H1 (cell line): ENCODE results near the gene TNFAIP2. TPM values are rescaled to one million over a fixed set of nuclear protein-coding genes. Genes with fewer than 3 reads are reported as not detected.

ENCODE experiments used
- CTCF ChIA-PET: fragments of 300-600 bp; sonication (Branson Sonifier 250); formaldehyde crosslinking; loops from one replicate; lab custom pipeline; 2021; ENCODE audit not compliant: partially characterized antibody; lab: Charles Lee
- POLR2A ChIA-PET: fragments of 300-600 bp; sonication (Branson Sonifier 250); formaldehyde crosslinking; loops from one replicate; lab custom pipeline; 2021; ENCODE audit warnings: inconsistent platforms; ENCODE audit not compliant: partially characterized antibody; lab: Charles Lee
- DNase-seq, 2 experiments: peaks; one replicate each; pipeline versions ENCODE4 v3.0.0 to v3.0.0-alpha.2; 2010 to 2022; ENCODE audit warnings: low spot score in 2 of 2, low read depth in 1 of 2, mixed read lengths in 1 of 2
- FAIRE-seq: peaks from 2 replicates; lab custom pipeline; 2011; peaks lifted over from hg19 to GRCh38; lab: Jason Lieb, UNC
- H2AFZ ChIP-seq: 2 replicates; pipeline ENCODE4 v1.8.1; 2012; ENCODE audit warnings: low read length, inconsistent platforms
- H2AK5ac ChIP-seq: 2 replicates; pipeline ENCODE4 v1.6.1; 2013; ENCODE audit warnings: low read depth, low read length
- H2BK120ac ChIP-seq: replicated peaks from 2 replicates; pipeline ENCODE3; 2013; ENCODE audit warnings: low read depth, low read length, inconsistent platforms
- H2BK12ac ChIP-seq: 2 replicates; pipeline ENCODE4 v1.6.1; 2013; ENCODE audit warnings: low read depth, low read length
- H2BK15ac ChIP-seq: 2 replicates; pipeline ENCODE4 v1.6.1; 2013; ENCODE audit warnings: low read length
- H2BK20ac ChIP-seq: 2 replicates; pipeline ENCODE4 v1.6.1; 2013; ENCODE audit warnings: low read length
- H2BK5ac ChIP-seq: 2 replicates; pipeline ENCODE4 v1.6.1; 2013; ENCODE audit warnings: low read depth, low read length
- H3K14ac ChIP-seq: 2 replicates; pipeline ENCODE4 v1.6.1; 2013; ENCODE audit warnings: inconsistent platforms; ENCODE audit not compliant: insufficient read length
- H3K18ac ChIP-seq: 2 replicates; pipeline ENCODE4 v1.6.1; 2013; ENCODE audit warnings: low read length; ENCODE audit errors: extremely low read depth
- H3K23ac ChIP-seq: 2 replicates; pipeline ENCODE4 v1.6.1; 2013; ENCODE audit warnings: inconsistent platforms; ENCODE audit not compliant: insufficient read length
- H3K23me2 ChIP-seq: 2 replicates; pipeline ENCODE4 v1.6.1; 2013; ENCODE audit warnings: low read depth, low read length
- H3K27ac ChIP-seq: 2 replicates; pipeline ENCODE4 v1.6.1; 2011; ENCODE audit warnings: low read depth, low read length, inconsistent platforms
- H3K27me3 ChIP-seq, 4 experiments: replicated peaks in 1 of 4; 1 replicate in 1 of 4; 2 replicates in 3 of 4; pipeline versions ENCODE4 v1.6.1 to v1.8.1; 2011 to 2013; ENCODE audit warnings: low read length in 3 of 4, mild to moderate bottlenecking in 3 of 4, inconsistent platforms in 2 of 4, mixed read lengths in 2 of 4, moderate library complexity in 1 of 4; ENCODE audit not compliant: control insufficient read depth in 3 of 4, insufficient read depth in 3 of 4; ENCODE audit errors: extremely low read depth in 1 of 4
- H3K36me3 ChIP-seq, 4 experiments: 2 replicates each; pipeline versions ENCODE4 v1.6.1 to v1.8.1; 2011 to 2013; ENCODE audit warnings: mild to moderate bottlenecking in 4 of 4, low read length in 3 of 4, moderate library complexity in 2 of 4, control low read depth in 1 of 4, inconsistent platforms in 1 of 4; ENCODE audit not compliant: insufficient read depth in 4 of 4, control insufficient read depth in 2 of 4
- H3K4ac ChIP-seq: replicated peaks from 2 replicates; pipeline ENCODE3; 2013; ENCODE audit warnings: low read length, low read depth, mixed read lengths, inconsistent platforms; ENCODE audit not compliant: insufficient read length
- H3K4me1 ChIP-seq, 4 experiments: replicated peaks in 1 of 4; 1 replicate in 1 of 4; 2 replicates in 3 of 4; pipeline versions ENCODE4 v1.6.1 to v1.8.1; 2011 to 2013; ENCODE audit warnings: low read length in 3 of 4, inconsistent platforms in 2 of 4, mixed read lengths in 1 of 4; ENCODE audit not compliant: insufficient read depth in 4 of 4, control insufficient read depth in 3 of 4
- H3K4me2 ChIP-seq, 2 experiments: 2 replicates each; pipeline versions ENCODE4 v1.6.1 to v1.8.1; 2011 to 2013; ENCODE audit warnings: low read depth in 2 of 2, low read length in 2 of 2, control low read depth in 1 of 2, inconsistent platforms in 1 of 2, mild to moderate bottlenecking in 1 of 2; ENCODE audit not compliant: insufficient read depth in 1 of 2
- H3K4me3 ChIP-seq, 4 experiments: fragments of 200-600, 300-600 bp in 1 of 4; sonication (generic), shearing (Covaris generic), sonication (Bioruptor Twin) in 1 of 4; 2 replicates each; pipeline versions ENCODE4 v1.5.1 to v1.8.1; 2011 to 2016; ENCODE audit warnings: low read length in 4 of 4, low read depth in 3 of 4, control low read depth in 2 of 4, inconsistent platforms in 2 of 4, mild to moderate bottlenecking in 2 of 4, mixed read lengths in 1 of 4, moderate library complexity in 1 of 4; ENCODE audit not compliant: insufficient read depth in 2 of 4; ENCODE audit errors: extremely low read depth in 1 of 4
- H3K56ac ChIP-seq: replicated peaks from 2 replicates; pipeline ENCODE3; 2013; ENCODE audit warnings: low read depth, mild to moderate bottlenecking, mixed read lengths, low read length, inconsistent platforms; ENCODE audit not compliant: insufficient read length
- H3K79me1 ChIP-seq: 2 replicates; pipeline ENCODE4 v1.6.1; 2013; ENCODE audit warnings: low read depth, low read length, control low read depth
- H3K79me2 ChIP-seq, 2 experiments: 2 replicates each; pipeline versions ENCODE4 v1.6.1 to v1.8.1; 2012 to 2013; ENCODE audit warnings: low read length in 2 of 2, mild to moderate bottlenecking in 2 of 2, inconsistent platforms in 1 of 2; ENCODE audit not compliant: insufficient read depth in 2 of 2, control insufficient read depth in 1 of 2
- H3K9ac ChIP-seq, 4 experiments: replicated peaks in 1 of 4; 1 replicate in 1 of 4; 2 replicates in 3 of 4; pipeline versions ENCODE4 v1.6.1 to v1.8.1; 2011 to 2013; ENCODE audit warnings: low read depth in 3 of 4, low read length in 3 of 4, control low read depth in 2 of 4, mild to moderate bottlenecking in 2 of 4, moderate library complexity in 2 of 4, inconsistent platforms in 1 of 4; ENCODE audit errors: extremely low read depth in 1 of 4
- H3K9me3 ChIP-seq, 2 experiments: 2 replicates each; pipeline versions ENCODE4 v1.6.1 to v1.8.1; 2012 to 2013; ENCODE audit warnings: mild to moderate bottlenecking in 2 of 2, moderate library complexity in 2 of 2, control low read depth in 1 of 2, inconsistent platforms in 1 of 2, low read depth in 1 of 2, low read length in 1 of 2, mixed read lengths in 1 of 2; ENCODE audit not compliant: insufficient read depth in 2 of 2
- H4K20me1 ChIP-seq, 2 experiments: replicated peaks in 1 of 2; 2 replicates each; pipeline versions ENCODE3 to v1.8.1; 2011 to 2013; ENCODE audit warnings: inconsistent platforms in 2 of 2, low read length in 2 of 2, mild to moderate bottlenecking in 1 of 2; ENCODE audit not compliant: insufficient read depth in 2 of 2, control insufficient read depth in 1 of 2
- H4K5ac ChIP-seq: 2 replicates; pipeline ENCODE4 v1.6.1; 2013; ENCODE audit warnings: low read length, low read depth, mixed read lengths, inconsistent platforms; ENCODE audit not compliant: insufficient read length
- H4K8ac ChIP-seq: 2 replicates; pipeline ENCODE4 v1.8.0; 2013; ENCODE audit warnings: mild to moderate bottlenecking, moderate library complexity, low read length, inconsistent platforms; ENCODE audit not compliant: insufficient read depth; ENCODE audit errors: extremely low read depth
- H4K91ac ChIP-seq: replicated peaks from 2 replicates; pipeline ENCODE3; 2013; ENCODE audit warnings: low read length, mixed read lengths, inconsistent platforms; ENCODE audit not compliant: insufficient read length
- EGR1 ChIP-seq: IDR thresholded peaks from 2 replicates; pipeline ENCODE4 v1.6.1; 2011; ENCODE audit warnings: low read depth, low read length, borderline replicate concordance
- JUND ChIP-seq: IDR thresholded peaks from 2 replicates; pipeline ENCODE4 v1.6.1; 2011; ENCODE audit warnings: mild to moderate bottlenecking, improper control_type of control experiment, low read length
- TBP ChIP-seq: IDR thresholded peaks from 2 replicates; pipeline ENCODE4 v1.6.1; 2011; ENCODE audit warnings: low read depth, low read length, improper control_type of control experiment
- WGBS, 2 experiments: shearing (Covaris generic) in 1 of 2; methylation state at CpG; one replicate each; pipeline versions ENCODE4 v1.1.6 to v1.1.7; 2013 to 2015; ENCODE audit warnings: low lambda C conversion rate in 2 of 2, mixed read lengths in 2 of 2, inconsistent platforms in 1 of 2, low coverage in 1 of 2, missing lambda C conversion rate in 1 of 2; ENCODE audit not compliant: insufficient replicate concordance in 2 of 2, insufficient coverage in 1 of 2, insufficient read length in 1 of 2; ENCODE audit errors: extremely low coverage in 1 of 2, missing lambda C conversion rate in 1 of 2; 5-methylcytosine and 5-hydroxymethylcytosine counted together
- polyA plus RNA-seq, 7 experiments: library from polyadenylated mRNA; depleted of rRNA in 3 of 7; stranded (reverse) in 5 of 7; unstranded in 2 of 7; fragments of >200 nt in 5 of 7; fragments of 200-250 nt in 2 of 7; gene quantifications; 1 replicate in 5 of 7; 2 replicates in 1 of 7; 4 replicates in 1 of 7; pipeline versions ENCODE4 v1.2.1 to v1.2.3, GENCODE V29; 2011 to 2013; ENCODE audit warnings: missing spikeins in 2 of 7, mixed read lengths in 2 of 7
- total RNA-seq: library from RNA; stranded (reverse); fragmentation: NEBNext Ultra II Directional; extraction: Animal tissue kit (Norgen Biotek cat#: 25700); gene quantifications from 2 replicates; pipeline ENCODE4 v1.2.1, GENCODE V29; 2021

The TNFAIP2 gene
- total and polyA plus RNA-seq, 2 of the 8 experiments (the other 6 are each of a cell fraction or from before 2014, with no cell fraction given) = 28.3 to 34.5 TPM

DNA sequence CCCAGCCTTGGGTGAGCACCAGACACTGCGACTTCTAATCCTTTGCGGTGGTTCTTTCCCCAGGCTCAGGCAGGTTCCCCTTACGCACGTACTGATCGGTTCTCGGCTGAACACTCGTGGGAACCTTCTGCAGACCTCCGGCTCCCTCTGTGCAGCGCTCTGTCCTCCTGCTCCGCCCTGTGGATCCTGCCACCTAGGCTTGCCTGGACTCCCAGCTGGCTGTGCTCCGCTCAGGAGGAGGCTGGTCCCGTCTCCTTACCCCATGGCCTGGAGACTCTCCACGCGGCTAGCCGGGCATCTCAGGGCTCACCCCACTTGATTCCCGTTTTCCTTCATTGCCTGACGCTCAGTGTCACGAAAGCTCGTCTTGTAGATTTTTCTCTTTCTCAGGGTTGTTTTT, 34.7 kb downstream of the TNFAIP2 start:
- no peak overlapping the region for H3K14ac ChIP-seq
- H2BK20ac ChIP-seq = 0 out of 2 replicates have a peak overlapping the region, but pooled peaks have one; percentile 6
- no peak overlapping the region; the same call in 1 of the 2 replicates for H3K18ac ChIP-seq
- no peak overlapping the region for H2AFZ ChIP-seq
- H2BK12ac ChIP-seq = no peak overlapping the region; the same call in 1 of the 2 replicates
- no peak overlapping the region for H2BK120ac ChIP-seq
- peaks cover 0 to 5% (median 4%) of the 10 kb centered on the region in 4 experiments; a peak in 3 of 7 replicates for H3K4me1 ChIP-seq
- H2BK15ac ChIP-seq = no peak overlapping the region
- no peak overlapping the region for H3K4me3 ChIP-seq
- H3K4ac ChIP-seq = no peak overlapping the region
- no peak overlapping the region for H3K4me2 ChIP-seq
- no peak overlapping the region for H3K9ac ChIP-seq
- H4K91ac ChIP-seq = peak overlapping the region; percentile 55
- no peaks in the 10 kb centered on the region for H3K36me3 ChIP-seq
- H3K79me2 ChIP-seq = no peaks in the 10 kb centered on the region
- TF ChIP-seq EGR1 = no peak
- TF ChIP-seq JUND = no peak
- no peak for TF ChIP-seq TBP
- ChIA-PET CTCF (interaction anchor here (1.0 to 2.0 kb wide), 5 partner anchors 8 to 99 kb away, joined by 3 to 8 read pairs (median 3); no protein-coding TSS in a partner anchor), POLR2A (interaction anchor here (0.6 to 1.0 kb wide), 2 partner anchors 21 to 404 kb away, joined by 3 to 4 read pairs; no protein-coding TSS in a partner anchor)
- no peak overlapping the region for H4K8ac ChIP-seq
- H3K27ac ChIP-seq = no peak overlapping the region
- no peak overlapping the region for H3K23ac ChIP-seq
- H2AK5ac ChIP-seq = no peak overlapping the region
- H3K79me1 ChIP-seq = no peaks in the 10 kb centered on the region
- no peaks in the 10 kb centered on the region for H3K9me3 ChIP-seq
- H2BK5ac ChIP-seq = no peak overlapping the region
- DNase-seq (no peak), FAIRE-seq (no peak)
- H4K20me1 ChIP-seq = peaks cover 0 to 1% of the 10 kb centered on the region in 2 experiments
- H3K56ac ChIP-seq = no peak overlapping the region
- H3K23me2 ChIP-seq = no peaks in the 10 kb centered on the region
- 92% methylated on average over 19 of the region's 19 CpGs; no CpG with 5 or more reads in 1 of the 2 experiments for WGBS, 2 experiments
- H3K27me3 ChIP-seq = no peaks in the 10 kb centered on the region
- H4K5ac ChIP-seq = no peak overlapping the region
